SK-N-MC (cell line): ENCODE results near the gene CBFA2T2.

Experiments used
- EZH2 ChIP-seq: fragments of 200-600 bp; sonication (generic); IDR thresholded peaks from one replicate; pipeline ENCODE4 v1.6.1; 2017; ENCODE audit warnings: antibody characterized with exemption
- FOXP2 ChIP-seq: optimal IDR thresholded peaks from 2 replicates; pipeline ENCODE3; 2011; ENCODE audit warnings: mild to moderate bottlenecking, moderate library complexity; ENCODE audit not compliant: insufficient read depth; ENCODE audit errors: extremely low read length, control extremely low read depth
- POLR2AphosphoS5 ChIP-seq: IDR thresholded peaks from 2 replicates; pipeline ENCODE4 v1.6.1; 2012; ENCODE audit warnings: mild to moderate bottlenecking, low read depth, low read length, borderline replicate concordance

DNA sequence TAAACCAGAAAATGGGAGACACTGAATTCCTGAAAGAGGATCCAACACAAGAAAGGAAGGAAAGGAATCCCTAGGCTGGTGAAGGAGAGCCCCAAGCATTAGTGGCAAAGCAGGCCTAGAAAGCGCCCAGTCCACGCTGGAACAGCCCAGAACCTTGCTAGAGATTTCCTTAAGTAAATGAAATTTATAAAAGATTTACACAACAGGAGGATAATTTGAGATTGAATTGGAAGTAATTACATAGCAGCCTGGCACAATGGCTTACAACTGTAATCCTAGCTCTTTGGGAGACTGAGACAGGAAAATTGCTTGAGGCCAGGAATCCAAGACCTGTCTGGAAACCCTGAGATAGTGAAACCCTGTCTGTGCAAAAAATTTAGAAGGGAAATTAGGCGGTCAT, 145.4 kb downstream of the CBFA2T2 start:
- TF ChIP-seq EZH2 (no peak), POLR2AphosphoS5 (no peak), FOXP2 (no peak)
